Measurements from ENCODE around the gene PBX1. TPM values are rescaled to one million over a fixed set of nuclear protein-coding genes. Genes with fewer than 3 reads are reported as not detected.

Gene PBX1
- total and polyA plus RNA-seq, 2 of the 4 experiments (the other 2 are of a cell fraction) = 13.9 to 17.9 TPM

DNA sequence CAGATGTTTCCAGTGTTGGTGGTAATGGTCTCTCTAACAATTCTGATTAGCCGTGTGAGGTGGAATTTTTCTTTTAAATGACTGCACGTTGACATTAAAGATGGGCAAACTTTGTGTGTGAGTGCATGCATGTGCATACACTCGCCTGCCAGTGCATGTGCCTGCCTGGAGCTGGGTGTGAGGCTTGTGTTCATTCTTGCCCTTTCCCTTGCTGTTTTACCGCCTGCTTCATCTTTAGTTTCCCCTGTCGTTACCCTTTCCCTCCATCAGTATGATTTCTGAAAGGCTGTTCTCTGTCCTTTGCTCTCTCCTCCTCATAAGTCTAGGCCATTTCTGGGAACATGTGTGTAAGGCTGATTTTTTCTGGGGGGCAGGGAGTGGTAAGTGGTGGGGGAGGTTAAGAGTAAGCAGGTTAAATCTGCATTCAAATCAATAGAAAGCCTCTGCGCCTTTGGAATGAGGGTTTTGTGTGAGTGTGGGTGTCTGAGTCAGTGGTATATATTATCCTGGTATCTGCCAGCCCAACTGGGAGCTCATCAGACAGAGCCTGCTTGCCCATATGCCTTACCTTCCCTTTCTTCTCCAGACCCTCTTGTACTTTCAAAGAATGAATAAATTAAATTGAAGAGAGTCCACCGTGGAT, 112.5 kb downstream of the PBX1 start:
- no peak overlapping the region for H2BK20ac ChIP-seq (ENCODE audit: low read depth, low read length)
- H3K14ac ChIP-seq (replicated peaks; ENCODE audit: low read depth, low read length) = no peak overlapping the region
- H3K9me3 ChIP-seq (ENCODE audit: control insufficient read depth, insufficient read depth, low read length) = no peaks in the 10 kb centered on the region
- H3K79me1 ChIP-seq (ENCODE audit: low read depth in 1 of 2, low read length in 2 of 2) = peaks cover 5 to 10% of the 10 kb centered on the region in 2 experiments; a peak in 3 of 4 replicates
- no peak overlapping the region for H2AFZ ChIP-seq (replicated peaks; ENCODE audit: low read length, poor library complexity)
- DNase-seq (peak; percentile 50), ATAC-seq (ENCODE audit: low read depth) (peak; percentile 77)
- no peak overlapping the region for H3K56ac ChIP-seq (ENCODE audit: extremely low read depth, insufficient read depth, low read length)
- H4K8ac ChIP-seq (ENCODE audit: low read depth in 2 of 2, low read length in 2 of 2) = no peak overlapping the region
- POLR2A ChIA-PET (ENCODE audit: unreplicated experiment) = no interaction called here
- H3K23ac ChIP-seq (ENCODE audit: low read depth, low read length) = no peak overlapping the region
- no peaks in the 10 kb centered on the region for H4K20me1 ChIP-seq (ENCODE audit: insufficient read depth, low read length)
- CTCF ChIA-PET = no interaction called here
- H2BK120ac ChIP-seq (ENCODE audit: low read depth, low read length) = no peak overlapping the region
- peaks cover 3% of the 10 kb centered on the region; the same call in 1 of the 2 replicates for H3K9me1 ChIP-seq (ENCODE audit: insufficient read depth, low read length)
- in situ Hi-C loops (cut with MboI; ENCODE audit: low sequenced_read_pairs) (no loop called here), intact Hi-C loops (cut with micrococcal nuclease) (no loop called here), dilution Hi-C loops (cut with HindIII; ENCODE audit: low sequenced_read_pairs, unreplicated experiment) (no loop called here)
- no peak overlapping the region for H2BK5ac ChIP-seq (ENCODE audit: low read depth, low read length, poor library complexity, severe bottlenecking)
- H3K27me3 ChIP-seq (ENCODE audit: control insufficient read depth, insufficient read depth, low read length) = no peaks in the 10 kb centered on the region
- H4K91ac ChIP-seq (ENCODE audit: insufficient read depth, low read depth, low read length) = no peak overlapping the region
- 0 out of 2 replicates have a peak, but pooled peaks have one; percentile 4 for TF ChIP-seq FOS (IDR thresholded peaks at IDR 0.05; ENCODE audit: low read depth, low read length)
- TF ChIP-seq, protein P1, sequence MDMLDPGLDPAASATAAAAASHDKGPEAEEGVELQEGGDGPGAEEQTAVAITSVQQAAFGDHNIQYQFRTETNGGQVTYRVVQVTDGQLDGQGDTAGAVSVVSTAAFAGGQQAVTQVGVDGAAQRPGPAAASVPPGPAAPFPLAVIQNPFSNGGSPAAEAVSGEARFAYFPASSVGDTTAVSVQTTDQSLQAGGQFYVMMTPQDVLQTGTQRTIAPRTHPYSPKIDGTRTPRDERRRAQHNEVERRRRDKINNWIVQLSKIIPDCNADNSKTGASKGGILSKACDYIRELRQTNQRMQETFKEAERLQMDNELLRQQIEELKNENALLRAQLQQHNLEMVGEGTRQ (IDR thresholded peaks at IDR 0.05; ENCODE audit: low read depth, low read length) = no peak
- H3K36me3 ChIP-seq (ENCODE audit: control insufficient read depth, insufficient read depth, low read length) = no peaks in the 10 kb centered on the region
- H3K9ac ChIP-seq (ENCODE audit: low read depth, low read length) = no peak overlapping the region
- H2AK5ac ChIP-seq (ENCODE audit: low read depth, low read length) = no peak overlapping the region
- no peak overlapping the region for H3K4ac ChIP-seq (ENCODE audit: low read depth, low read length)
- H3K4me2 ChIP-seq (ENCODE audit: low read depth, low read length) = peak overlapping the region; percentile 28
- H3K27ac ChIP-seq (ENCODE audit: insufficient read depth, low read length) = no peak overlapping the region
- H2BK15ac ChIP-seq (ENCODE audit: low read depth, low read length) = no peak overlapping the region
- H2AK9ac ChIP-seq (replicated peaks; ENCODE audit: low read depth, low read length, poor library complexity) = no peak overlapping the region
- H3K4me1 ChIP-seq (ENCODE audit: control insufficient read depth, insufficient read depth, low read length) = peaks cover 15% of the 10 kb centered on the region
- WGBS, 2 experiments (ENCODE audit: extremely low coverage in 2 of 2, insufficient read length in 1 of 2) = 40% methylated on average over 1 of the region's 7 CpGs; no CpG with 5 or more reads in 1 of the 2 experiments
- BruUV-seq (replicated peaks) = no TSS peak
- no peak overlapping the region for H3K4me3 ChIP-seq (ENCODE audit: insufficient read depth, low read depth, low read length)
- no peak overlapping the region for H3K18ac ChIP-seq (ENCODE audit: low read depth, low read length)
- no peak overlapping the region for H4K5ac ChIP-seq (ENCODE audit: low read depth, low read length)
